Spinal cord (tissue), 10 donors: Measurements from ENCODE around the gene AKT1S1. TPM values are rescaled to one million over a fixed set of nuclear protein-coding genes. Genes with fewer than 3 reads are reported as not detected.

Experiments
- DNase-seq, 6 donors: peaks; one replicate each; pipeline versions ENCODE4 v3.0.0 to v3.0.0-alpha.2; 2013 to 2015; ENCODE audit warnings: low spot score in 6 of 6, low read depth in 4 of 6
- H3K27ac ChIP-seq: one replicate; pipeline ENCODE4 v1.5.1; 2013; ENCODE audit warnings: low read depth, low read length, control low read depth
- H3K27me3 ChIP-seq: one replicate; pipeline ENCODE4 v1.6.1; 2013; ENCODE audit warnings: low read length; ENCODE audit not compliant: control insufficient read depth, insufficient read depth
- H3K36me3 ChIP-seq: one replicate; pipeline ENCODE4 v1.6.1; 2013; ENCODE audit warnings: low read length; ENCODE audit not compliant: control insufficient read depth, insufficient read depth
- H3K4me1 ChIP-seq: one replicate; pipeline ENCODE4 v1.6.1; 2013; ENCODE audit warnings: low read length; ENCODE audit not compliant: control insufficient read depth, insufficient read depth
- H3K4me3 ChIP-seq: one replicate; pipeline ENCODE4 v1.5.1; 2013; ENCODE audit warnings: low read depth, low read length, control low read depth
- H3K9me3 ChIP-seq: one replicate; pipeline ENCODE4 v1.6.1; 2013; ENCODE audit warnings: low read length; ENCODE audit not compliant: control insufficient read depth, insufficient read depth
- WGBS: methylation state at CpG from one replicate; pipeline ENCODE4 v1.1.5; 2013; ENCODE audit warnings: missing lambda C conversion rate; ENCODE audit not compliant: insufficient coverage; 5-methylcytosine and 5-hydroxymethylcytosine counted together
- polyA plus RNA-seq, 2 donors: library from polyadenylated mRNA; unstranded; fragments of 120-200 nt; gene quantifications; one replicate each; pipeline ENCODE4 v1.2.1, GENCODE V29; 2013; ENCODE audit not compliant: insufficient read length in 2 of 2
- total RNA-seq, 2 donors: library from RNA; depleted of rRNA in 1 of 2; stranded (reverse); fragments of 120-200 nt in 1 of 2; fragments of >200 nt in 1 of 2; gene quantifications; one replicate each; pipeline versions ENCODE4 v1.2.3 to v1.2.4, GENCODE V29; 2013 to 2014
- donor health status: healthy.

The AKT1S1 gene
- total and polyA plus RNA-seq, 4 donors: 3.8 to 43.8 (median 26.0) TPM

- WGBS: 98% methylated on average over 11 of the region's 24 CpGs
- no peak for DNase-seq
- Histone ChIP-seq H3K4me1 (peaks cover 5% of the 10 kb centered on the region), H3K27ac (no peak overlapping the region), H3K36me3 (peaks cover 73% of the 10 kb centered on the region), H3K27me3 (no peaks in the 10 kb centered on the region), H3K4me3 (no peak overlapping the region), H3K9me3 (no peaks in the 10 kb centered on the region)
Measured at GRCh38 chr19:49920624-49921363, 43.6 kb upstream of the AKT1S1 start.

GRCh38 chr19:49918089-49918488, 40.9 kb upstream of the AKT1S1 start:
- no peak for DNase-seq
- no peak overlapping the region for H3K27ac ChIP-seq
- peaks cover 5% of the 10 kb centered on the region for H3K4me1 ChIP-seq
- H3K9me3 ChIP-seq: no peaks in the 10 kb centered on the region
- H3K36me3 ChIP-seq: peaks cover 75% of the 10 kb centered on the region
- 99% methylated on average over 8 of the region's 8 CpGs for WGBS
- H3K27me3 ChIP-seq: no peaks in the 10 kb centered on the region
- no peak overlapping the region for H3K4me3 ChIP-seq

- peaks cover 74% of the 10 kb centered on the region for H3K36me3 ChIP-seq
- no peaks in the 10 kb centered on the region for H3K27me3 ChIP-seq
- peaks cover 5% of the 10 kb centered on the region for H3K4me1 ChIP-seq
- DNase-seq: no peak
- H3K4me3 ChIP-seq: no peak overlapping the region
- WGBS: 91% methylated on average over 16 of the region's 21 CpGs
- H3K27ac ChIP-seq: no peak overlapping the region
- H3K9me3 ChIP-seq: no peaks in the 10 kb centered on the region
Measured at GRCh38 chr19:49916839-49917733, 39.9 kb upstream of the AKT1S1 start.

- peaks cover 12% of the 10 kb centered on the region for H3K4me1 ChIP-seq
- H3K9me3 ChIP-seq: no peaks in the 10 kb centered on the region
- 100% methylated on average over 6 of the region's 6 CpGs for WGBS
- H3K27ac ChIP-seq: no peak overlapping the region
- H3K27me3 ChIP-seq: no peaks in the 10 kb centered on the region
- DNase-seq: no peak
- no peak overlapping the region for H3K4me3 ChIP-seq
- peaks cover 68% of the 10 kb centered on the region for H3K36me3 ChIP-seq
Measured at GRCh38 chr19:49915271-49915670, 38.1 kb upstream of the AKT1S1 start.

- DNase-seq: no peak
- H3K27ac ChIP-seq: no peak overlapping the region
- no peaks in the 10 kb centered on the region for H3K9me3 ChIP-seq
- no peak overlapping the region for H3K4me3 ChIP-seq
- H3K36me3 ChIP-seq: peaks cover 83% of the 10 kb centered on the region
- no peaks in the 10 kb centered on the region for H3K27me3 ChIP-seq
- 95% methylated on average over 7 of the region's 10 CpGs for WGBS
- H3K4me1 ChIP-seq: peaks cover 9% of the 10 kb centered on the region
Measured at GRCh38 chr19:49913720-49914119, 36.6 kb upstream of the AKT1S1 start.

GRCh38 chr19:49912965-49913685, 36.0 kb upstream of the AKT1S1 start:
- DNase-seq: no peak
- H3K9me3 ChIP-seq: no peaks in the 10 kb centered on the region
- no peaks in the 10 kb centered on the region for H3K27me3 ChIP-seq
- peaks cover 9% of the 10 kb centered on the region for H3K4me1 ChIP-seq
- H3K36me3 ChIP-seq: peaks cover 87% of the 10 kb centered on the region
- H3K27ac ChIP-seq: no peak overlapping the region
- H3K4me3 ChIP-seq: no peak overlapping the region
- 92% methylated on average over 21 of the region's 21 CpGs for whole genome bisulfite sequencing

- H3K27ac ChIP-seq: no peak overlapping the region
- no peak for DNase-seq
- no peak overlapping the region for H3K4me3 ChIP-seq
- 61% methylated on average over 6 of the region's 9 CpGs for WGBS
- H3K9me3 ChIP-seq: no peaks in the 10 kb centered on the region
- H3K36me3 ChIP-seq: peaks cover 86% of the 10 kb centered on the region
- no peaks in the 10 kb centered on the region for H3K27me3 ChIP-seq
- peaks cover 9% of the 10 kb centered on the region for H3K4me1 ChIP-seq
Measured at GRCh38 chr19:49911381-49912145, 34.4 kb upstream of the AKT1S1 start.

- peaks cover 81% of the 10 kb centered on the region for H3K36me3 ChIP-seq
- H3K27ac ChIP-seq: no peak overlapping the region
Measured at GRCh38 chr19:49910179-49910578, 33.0 kb upstream of the AKT1S1 start.

More at GRCh38 chr19:49910179-49910578, 33.0 kb upstream of the AKT1S1 start:
- no peak for DNase-seq
- Histone ChIP-seq H3K4me1 (peaks cover 9% of the 10 kb centered on the region), H3K4me3 (no peak overlapping the region), H3K27me3 (no peaks in the 10 kb centered on the region), H3K9me3 (no peaks in the 10 kb centered on the region)
- 85% methylated on average over 5 of the region's 5 CpGs for WGBS
